HL-60 (cell line): Measurements from ENCODE around the gene WDFY1.

Source experiments
- DNase-seq, 2 experiments: peaks; one replicate each; pipeline ENCODE4 v3.0.0-alpha.2; 2010 to 2020; ENCODE audit warnings: low read depth in 1 of 2, low spot score in 1 of 2
- H3K27ac ChIP-seq: fragments of 250-450 bp; sonication (Bioruptor Pico); replicated peaks from 2 replicates; pipeline ENCODE4 v1.5.1; 2020; ENCODE audit warnings: mild to moderate bottlenecking, moderate library complexity
- H3K27me3 ChIP-seq: fragments of 250-450 bp; sonication (Bioruptor Pico); 2 replicates; pipeline ENCODE4 v1.5.1; 2021; ENCODE audit warnings: mild to moderate bottlenecking, moderate library complexity; ENCODE audit not compliant: insufficient read depth, poor library complexity, severe bottlenecking
- H3K4me3 ChIP-seq: replicated peaks from 2 replicates; pipeline ENCODE4 v1.5.1; 2011; ENCODE audit warnings: mild to moderate bottlenecking, control low read depth, low read length; ENCODE audit not compliant: insufficient read depth
- GABPA ChIP-seq: IDR thresholded peaks from 2 replicates; pipeline ENCODE4 v1.6.1; 2012; ENCODE audit warnings: low read depth
- POLR2AphosphoS5 ChIP-seq: IDR thresholded peaks from 2 replicates; pipeline ENCODE4 v1.6.1; 2012; ENCODE audit warnings: low read depth
- SPI1 ChIP-seq: IDR thresholded peaks from 2 replicates; pipeline ENCODE4 v1.6.1; 2012; ENCODE audit warnings: low read depth, mild to moderate bottlenecking, borderline replicate concordance
- TF ChIP-seq, protein P1 (sequence below): IDR thresholded peaks from one replicate; pipeline ENCODE4 v1.5.1; 2011; ENCODE audit warnings: low read length, control low read depth, inconsistent platforms; ENCODE audit not compliant: insufficient read depth
- TF ChIP-seq, protein P2 (sequence below): IDR thresholded peaks from 2 replicates; pipeline ENCODE4 v1.6.1; 2012; ENCODE audit warnings: low read depth; ENCODE audit not compliant: insufficient replicate concordance

Gene WDFY1

DNA sequence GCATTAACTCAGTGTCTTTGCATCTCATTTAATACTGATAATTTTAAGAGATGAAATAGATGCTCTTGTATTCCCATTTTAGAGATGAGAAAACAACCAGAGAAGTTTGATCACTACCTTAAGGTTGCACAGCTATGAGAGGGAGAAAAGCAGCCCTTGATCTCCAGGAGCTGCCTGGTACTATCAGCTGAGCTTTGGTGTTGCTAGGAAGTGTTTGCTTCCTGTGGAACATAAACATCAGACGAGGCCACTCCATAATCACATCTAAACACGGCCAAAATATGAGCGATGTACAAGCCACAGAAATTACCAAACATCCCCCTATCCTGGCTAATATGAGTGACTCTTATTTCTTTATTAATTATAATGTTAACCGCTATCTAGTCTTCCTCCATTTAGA is 620 bp upstream of the WDFY1 start:
- Histone ChIP-seq H3K27ac (no peak overlapping the region), H3K4me3 (peak overlapping the region; percentile 98), H3K27me3 (no peaks in the 10 kb centered on the region)
- no peak for TF ChIP-seq GABPA
- TF ChIP-seq POLR2AphosphoS5, result no peak
- no peak for TF ChIP-seq SPI1
- TF ChIP-seq, protein P1, sequence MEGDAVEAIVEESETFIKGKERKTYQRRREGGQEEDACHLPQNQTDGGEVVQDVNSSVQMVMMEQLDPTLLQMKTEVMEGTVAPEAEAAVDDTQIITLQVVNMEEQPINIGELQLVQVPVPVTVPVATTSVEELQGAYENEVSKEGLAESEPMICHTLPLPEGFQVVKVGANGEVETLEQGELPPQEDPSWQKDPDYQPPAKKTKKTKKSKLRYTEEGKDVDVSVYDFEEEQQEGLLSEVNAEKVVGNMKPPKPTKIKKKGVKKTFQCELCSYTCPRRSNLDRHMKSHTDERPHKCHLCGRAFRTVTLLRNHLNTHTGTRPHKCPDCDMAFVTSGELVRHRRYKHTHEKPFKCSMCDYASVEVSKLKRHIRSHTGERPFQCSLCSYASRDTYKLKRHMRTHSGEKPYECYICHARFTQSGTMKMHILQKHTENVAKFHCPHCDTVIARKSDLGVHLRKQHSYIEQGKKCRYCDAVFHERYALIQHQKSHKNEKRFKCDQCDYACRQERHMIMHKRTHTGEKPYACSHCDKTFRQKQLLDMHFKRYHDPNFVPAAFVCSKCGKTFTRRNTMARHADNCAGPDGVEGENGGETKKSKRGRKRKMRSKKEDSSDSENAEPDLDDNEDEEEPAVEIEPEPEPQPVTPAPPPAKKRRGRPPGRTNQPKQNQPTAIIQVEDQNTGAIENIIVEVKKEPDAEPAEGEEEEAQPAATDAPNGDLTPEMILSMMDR, result no peak
- TF ChIP-seq, protein P2, sequence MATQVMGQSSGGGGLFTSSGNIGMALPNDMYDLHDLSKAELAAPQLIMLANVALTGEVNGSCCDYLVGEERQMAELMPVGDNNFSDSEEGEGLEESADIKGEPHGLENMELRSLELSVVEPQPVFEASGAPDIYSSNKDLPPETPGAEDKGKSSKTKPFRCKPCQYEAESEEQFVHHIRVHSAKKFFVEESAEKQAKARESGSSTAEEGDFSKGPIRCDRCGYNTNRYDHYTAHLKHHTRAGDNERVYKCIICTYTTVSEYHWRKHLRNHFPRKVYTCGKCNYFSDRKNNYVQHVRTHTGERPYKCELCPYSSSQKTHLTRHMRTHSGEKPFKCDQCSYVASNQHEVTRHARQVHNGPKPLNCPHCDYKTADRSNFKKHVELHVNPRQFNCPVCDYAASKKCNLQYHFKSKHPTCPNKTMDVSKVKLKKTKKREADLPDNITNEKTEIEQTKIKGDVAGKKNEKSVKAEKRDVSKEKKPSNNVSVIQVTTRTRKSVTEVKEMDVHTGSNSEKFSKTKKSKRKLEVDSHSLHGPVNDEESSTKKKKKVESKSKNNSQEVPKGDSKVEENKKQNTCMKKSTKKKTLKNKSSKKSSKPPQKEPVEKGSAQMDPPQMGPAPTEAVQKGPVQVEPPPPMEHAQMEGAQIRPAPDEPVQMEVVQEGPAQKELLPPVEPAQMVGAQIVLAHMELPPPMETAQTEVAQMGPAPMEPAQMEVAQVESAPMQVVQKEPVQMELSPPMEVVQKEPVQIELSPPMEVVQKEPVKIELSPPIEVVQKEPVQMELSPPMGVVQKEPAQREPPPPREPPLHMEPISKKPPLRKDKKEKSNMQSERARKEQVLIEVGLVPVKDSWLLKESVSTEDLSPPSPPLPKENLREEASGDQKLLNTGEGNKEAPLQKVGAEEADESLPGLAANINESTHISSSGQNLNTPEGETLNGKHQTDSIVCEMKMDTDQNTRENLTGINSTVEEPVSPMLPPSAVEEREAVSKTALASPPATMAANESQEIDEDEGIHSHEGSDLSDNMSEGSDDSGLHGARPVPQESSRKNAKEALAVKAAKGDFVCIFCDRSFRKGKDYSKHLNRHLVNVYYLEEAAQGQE, result no peak
- no peak for DNase-seq

DNA sequence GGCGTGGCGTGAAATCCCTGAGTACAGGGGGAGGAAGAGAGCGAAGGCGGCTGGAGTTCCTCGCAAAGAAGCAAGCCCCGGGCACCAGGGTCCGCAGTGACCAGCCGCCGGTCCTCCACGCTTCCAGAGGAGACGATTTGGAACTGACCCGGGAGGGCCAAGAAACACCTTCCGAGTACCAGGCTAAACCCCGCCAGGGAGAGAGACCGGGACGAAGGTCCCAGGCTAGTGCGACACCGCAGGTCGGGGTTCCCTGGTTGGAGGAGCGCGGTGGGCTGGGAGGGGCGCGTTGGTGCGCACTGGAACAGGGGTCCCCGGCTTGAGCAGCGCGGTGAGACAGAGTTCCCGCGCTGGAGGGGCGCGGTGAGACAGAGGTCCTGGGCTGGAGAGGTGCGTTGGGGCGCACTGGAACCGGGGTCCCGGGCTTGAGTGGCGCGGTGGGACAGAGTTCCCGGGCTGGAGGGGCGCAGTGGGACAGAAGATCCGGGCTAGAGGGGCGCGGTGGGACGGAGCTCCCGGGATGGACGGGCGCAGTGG is 901 bp downstream of the WDFY1 start:
- H3K27ac ChIP-seq, result peak overlapping the region; percentile 73
- TF ChIP-seq GABPA (no peak), SPI1 (no peak), POLR2AphosphoS5 (no peak)
- TF ChIP-seq, protein P2, result no peak
- TF ChIP-seq, protein P1, result no peak
- peak in 1 of 2 experiments; percentile 18 for DNase-seq
- peak overlapping the region; percentile 98 for H3K4me3 ChIP-seq
- H3K27me3 ChIP-seq, result no peaks in the 10 kb centered on the region

DNA sequence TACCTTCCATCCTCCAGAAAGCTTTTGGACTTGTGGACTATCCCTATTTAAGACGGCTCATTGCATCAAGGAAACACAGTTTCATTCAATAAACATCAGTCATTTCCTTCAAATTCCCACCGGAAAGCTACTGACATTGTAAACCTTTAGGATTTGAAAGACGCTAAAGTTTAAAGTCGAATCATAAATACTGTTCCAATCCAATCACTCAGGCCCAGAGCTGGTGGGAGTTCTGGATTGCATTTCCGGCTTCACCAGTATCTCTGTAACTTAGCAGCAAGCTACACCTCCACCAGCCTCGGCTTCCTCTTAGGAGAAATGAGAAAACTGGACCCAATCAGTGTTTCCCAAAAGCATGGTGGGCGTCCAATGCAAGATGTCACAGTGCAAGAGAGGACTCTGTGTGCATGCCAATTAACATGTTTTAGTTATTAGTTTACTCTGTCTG is 1.6 kb downstream of the WDFY1 start:
- no peak for DNase-seq
- Histone ChIP-seq H3K27me3 (no peaks in the 10 kb centered on the region), H3K4me3 (peak overlapping the region; percentile 98), H3K27ac (no peak overlapping the region)
- TF ChIP-seq SPI1, result no peak
- TF ChIP-seq, protein P2, result no peak
- TF ChIP-seq, protein P1, result no peak
- no peak for TF ChIP-seq GABPA
- no peak for TF ChIP-seq POLR2AphosphoS5
